Breast epithelium (tissue), 4 donors: ENCODE measurements around the gene TBX6. TPM values are rescaled to one million over a fixed set of nuclear protein-coding genes. Genes with fewer than 3 reads are reported as not detected.

Source experiments
- DNase-seq, 2 donors: peaks; one replicate each; pipeline ENCODE4 v3.0.0-alpha.2; 2019; ENCODE audit warnings: low spot score in 2 of 2
- H3K27ac ChIP-seq, 2 donors: fragments of 200-600 bp; sonication (generic) in 1 of 2; one replicate each; pipeline ENCODE4 v1.5.1; 2016 to 2019; ENCODE audit warnings: mild to moderate bottlenecking in 1 of 2
- H3K27me3 ChIP-seq, 2 donors: fragments of 200-600 bp; sonication (generic) in 1 of 2; one replicate each; pipeline versions ENCODE4 v1.5.1 to v1.6.0; 2017 to 2019; ENCODE audit warnings: control low read depth in 1 of 2, mild to moderate bottlenecking in 1 of 2
- H3K36me3 ChIP-seq: fragments of 200-600 bp; one replicate; pipeline ENCODE4 v1.5.1; 2019
- H3K4me1 ChIP-seq, 2 donors: fragments of 200-600 bp; sonication (generic); one replicate each; pipeline ENCODE4 v1.5.1; 2016 to 2019; ENCODE audit warnings: control low read depth in 1 of 2
- H3K4me3 ChIP-seq, 3 donors: fragments of 200-600 bp; sonication (generic); 1 replicate in 2 of 3; 2 replicates in 1 of 3; pipeline ENCODE4 v1.5.1; 2016 to 2019; ENCODE audit warnings: mild to moderate bottlenecking in 3 of 3, moderate library complexity in 2 of 3
- H3K9me3 ChIP-seq, 2 donors: fragments of 200-600 bp; sonication (generic) in 1 of 2; one replicate each; pipeline ENCODE4 v1.5.1; 2016 to 2019; ENCODE audit warnings: control low read depth in 1 of 2
- POLR2A ChIP-seq: fragments of 450-650 bp; IDR thresholded peaks from one replicate; pipeline ENCODE4 v1.6.1; 2016; ENCODE audit warnings: antibody characterized with exemption, mild to moderate bottlenecking, moderate library complexity
- POLR2AphosphoS5 ChIP-seq, 3 donors: sonication (generic); formaldehyde crosslinking; IDR thresholded peaks; one replicate each; pipeline ENCODE4 v1.6.1; 2017; ENCODE audit warnings: antibody characterized with exemption in 3 of 3
- intact Hi-C: fragments of 100-400 bp; cut with DNase I; formaldehyde crosslinking; loops from one replicate; pipeline ENCODE4 v1.15.1; 2023; ENCODE audit warnings: low total_unique reads
- total RNA-seq, 3 donors: library from RNA; depleted of rRNA; stranded (reverse); fragments of >200 nt; gene quantifications; one replicate each; pipeline ENCODE4 v1.1.0, GENCODE V29; 2016
- TF ChIP-seq, protein P1 (sequence below), 3 donors: fragments of 450-650 bp; IDR thresholded peaks; one replicate each; pipeline ENCODE4 v1.5.1; 2016 to 2017; ENCODE audit warnings: antibody characterized with exemption in 3 of 3, mild to moderate bottlenecking in 3 of 3, moderate library complexity in 3 of 3

The TBX6 gene
- total RNA-seq, 3 donors from 2014 or later = 0.73 to 0.98 (median 0.80) TPM

DNA sequence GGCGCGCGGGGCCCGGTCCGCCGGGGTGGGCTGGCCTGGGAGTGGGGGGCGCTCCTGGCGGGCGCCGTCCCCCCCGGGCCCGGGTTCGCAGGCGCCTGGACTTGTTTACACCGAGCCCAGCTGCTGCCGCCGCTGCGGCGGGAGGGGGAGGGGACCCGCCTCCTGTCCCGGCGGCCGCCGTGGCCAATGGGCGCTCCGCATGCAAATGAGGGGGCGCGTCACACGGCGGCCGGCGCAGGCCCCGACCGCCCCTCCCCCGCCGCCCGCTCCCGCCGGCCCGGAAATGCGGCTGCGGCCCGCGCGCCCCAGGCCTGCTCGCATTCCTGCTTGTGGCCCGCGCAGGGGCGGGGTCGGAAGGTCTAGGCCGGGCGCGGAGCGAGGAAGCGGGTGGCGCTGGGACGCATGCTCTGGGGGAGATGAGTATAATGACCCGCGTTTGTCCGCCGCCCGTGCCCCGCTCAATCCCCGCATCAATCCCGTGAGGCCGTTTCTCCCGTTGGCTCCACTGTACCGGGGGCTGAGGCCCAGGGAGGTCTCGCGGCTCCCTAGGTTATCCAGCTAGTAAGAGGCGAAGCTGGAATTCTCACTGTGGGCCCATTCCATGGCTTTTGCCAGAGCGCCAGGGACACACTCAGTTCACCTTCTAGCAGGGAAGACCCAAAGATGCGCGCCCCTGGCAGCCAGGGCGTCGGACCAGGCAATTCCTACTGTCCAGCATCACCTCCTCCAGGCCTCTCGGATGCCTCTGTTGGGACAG lies 4.6 kb upstream of the TBX6 start, which contains the start of gene YPEL3:
YPEL3 (minus strand) TSS at position 109 of the 757 bp plus-strand sequence. CDS start 731 bp downstream, outside the sequence.
- H3K27ac ChIP-seq = peak within 1 kb of the TSS; percentile 96 to 99
- peaks cover 13 to 17% of the 10 kb centered on the region in 2 donors for H3K4me1 ChIP-seq
- TF ChIP-seq, protein P1, sequence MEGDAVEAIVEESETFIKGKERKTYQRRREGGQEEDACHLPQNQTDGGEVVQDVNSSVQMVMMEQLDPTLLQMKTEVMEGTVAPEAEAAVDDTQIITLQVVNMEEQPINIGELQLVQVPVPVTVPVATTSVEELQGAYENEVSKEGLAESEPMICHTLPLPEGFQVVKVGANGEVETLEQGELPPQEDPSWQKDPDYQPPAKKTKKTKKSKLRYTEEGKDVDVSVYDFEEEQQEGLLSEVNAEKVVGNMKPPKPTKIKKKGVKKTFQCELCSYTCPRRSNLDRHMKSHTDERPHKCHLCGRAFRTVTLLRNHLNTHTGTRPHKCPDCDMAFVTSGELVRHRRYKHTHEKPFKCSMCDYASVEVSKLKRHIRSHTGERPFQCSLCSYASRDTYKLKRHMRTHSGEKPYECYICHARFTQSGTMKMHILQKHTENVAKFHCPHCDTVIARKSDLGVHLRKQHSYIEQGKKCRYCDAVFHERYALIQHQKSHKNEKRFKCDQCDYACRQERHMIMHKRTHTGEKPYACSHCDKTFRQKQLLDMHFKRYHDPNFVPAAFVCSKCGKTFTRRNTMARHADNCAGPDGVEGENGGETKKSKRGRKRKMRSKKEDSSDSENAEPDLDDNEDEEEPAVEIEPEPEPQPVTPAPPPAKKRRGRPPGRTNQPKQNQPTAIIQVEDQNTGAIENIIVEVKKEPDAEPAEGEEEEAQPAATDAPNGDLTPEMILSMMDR (IDR thresholded peaks at IDR 0.05) = no peak
- peak; percentile 65 to 79 (median 69) for TF ChIP-seq POLR2AphosphoS5 (IDR thresholded peaks at IDR 0.05)
- TF ChIP-seq POLR2A = no peak
- DNase-seq = peak; percentile 92 to 95
- H3K27me3 ChIP-seq = no peaks in the 10 kb centered on the region
- intact Hi-C loops = loop anchor here (10.0 kb wide), 1 partner anchor 319 kb away; no protein-coding TSS in a partner anchor
- no peaks in the 10 kb centered on the region for H3K36me3 ChIP-seq
- H3K4me3 ChIP-seq = peak within 1 kb of the TSS; percentile 65 to 100 (median 89)
- H3K9me3 ChIP-seq = no peaks in the 10 kb centered on the region

DNA sequence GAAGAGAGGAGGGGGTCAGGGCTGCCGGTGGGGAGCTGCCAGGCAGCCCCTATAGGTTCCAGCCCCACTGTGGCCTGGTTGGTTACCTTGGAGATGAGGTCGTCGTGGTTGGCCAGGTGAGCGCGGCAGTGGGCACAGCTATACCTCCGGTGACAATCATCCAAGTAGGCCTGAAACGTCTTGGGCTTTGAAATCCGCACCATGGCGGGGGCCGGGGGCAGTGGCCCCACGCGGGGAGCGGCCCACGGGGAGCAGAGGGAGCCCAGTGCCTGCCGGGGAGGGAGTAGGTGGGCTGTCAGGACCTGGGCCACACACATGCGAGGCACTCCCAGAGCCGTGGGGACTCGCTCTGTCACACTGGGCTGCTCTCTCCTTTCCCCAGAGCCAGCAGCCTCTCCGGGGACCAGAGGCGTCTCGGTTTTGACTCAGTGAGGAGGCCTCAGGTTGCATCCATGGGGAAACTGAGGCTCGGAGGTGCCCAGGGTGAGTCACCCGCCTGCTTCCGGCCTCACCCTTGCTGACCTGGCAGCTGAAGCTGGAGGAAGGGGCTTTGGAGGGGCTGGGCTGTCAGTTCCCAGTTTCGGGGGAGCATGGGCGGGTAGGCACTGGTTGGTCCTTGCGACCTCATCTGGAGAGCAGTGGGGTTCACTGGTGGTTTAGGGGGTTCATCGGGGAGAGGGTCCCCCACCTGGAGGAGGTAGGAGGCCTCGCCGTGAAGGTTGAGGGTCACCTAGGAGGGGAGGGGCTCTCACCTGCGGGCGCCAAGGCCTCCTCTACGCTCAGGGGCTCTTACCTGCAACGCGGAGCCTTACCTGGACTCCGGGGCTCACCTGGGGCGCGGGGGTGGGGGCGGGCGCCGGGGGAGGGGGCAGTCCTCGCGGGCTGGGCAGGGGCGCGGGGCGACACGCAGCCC lies 3.7 kb upstream of the TBX6 start:
- intact Hi-C loops = loop anchor here (10.0 kb wide), 1 partner anchor 319 kb away; no protein-coding TSS in a partner anchor
- no peak for DNase-seq
- Histone ChIP-seq H3K27me3 (no peaks in the 10 kb centered on the region), H3K27ac (peak overlapping the region; percentile 96 to 99), H3K4me1 (peaks cover 17% of the 10 kb centered on the region in 2 donors), H3K4me3 (peak overlapping the region; percentile 65 to 100 (median 89)), H3K9me3 (no peaks in the 10 kb centered on the region), H3K36me3 (no peaks in the 10 kb centered on the region)
- no peak for TF ChIP-seq POLR2AphosphoS5 (IDR thresholded peaks at IDR 0.05)
- no peak for TF ChIP-seq POLR2A
- TF ChIP-seq, protein P1 (IDR thresholded peaks at IDR 0.05) = no peak

DNA sequence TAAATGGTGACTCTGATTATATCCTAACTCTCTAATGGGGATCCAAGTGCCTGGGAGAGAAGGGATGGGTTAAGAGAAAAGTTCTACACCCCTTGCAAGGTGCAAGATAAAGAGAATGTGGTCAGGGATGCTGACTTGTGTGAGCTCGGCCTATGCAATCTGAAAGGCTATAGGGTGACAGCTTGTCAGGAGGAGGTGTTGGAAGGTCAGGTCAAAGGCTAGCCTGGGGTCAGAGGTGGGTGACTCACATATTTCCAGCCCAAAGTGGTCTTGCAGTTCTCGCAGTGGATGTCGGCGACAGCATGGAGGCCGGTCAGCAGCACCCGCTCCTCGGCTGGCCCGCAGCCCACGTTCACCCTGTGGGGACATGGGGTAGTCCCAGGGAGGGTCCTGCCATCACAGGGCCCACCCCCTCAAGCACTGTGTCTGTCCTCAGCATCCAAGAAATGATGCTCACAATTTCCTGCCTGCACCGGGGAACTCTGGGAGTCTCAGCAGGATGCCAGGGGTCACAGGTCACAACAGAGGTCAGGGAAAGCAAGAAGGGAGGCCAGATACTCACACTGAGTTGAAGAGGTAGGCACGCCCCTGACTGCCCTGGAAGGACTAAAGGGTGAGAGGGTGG lies 2.9 kb upstream of the TBX6 start:
- intact Hi-C loops = loop anchor here (10.0 kb wide), 1 partner anchor 320 kb away; no protein-coding TSS in a partner anchor
- peak overlapping the region; percentile 65 to 100 (median 89) for H3K4me3 ChIP-seq
- no peaks in the 10 kb centered on the region for H3K9me3 ChIP-seq
- H3K4me1 ChIP-seq = peaks cover 17% of the 10 kb centered on the region in 2 donors
- H3K27me3 ChIP-seq = no peaks in the 10 kb centered on the region
- no peaks in the 10 kb centered on the region for H3K36me3 ChIP-seq
- TF ChIP-seq, protein P1 (IDR thresholded peaks at IDR 0.05) = no peak
- no peak for TF ChIP-seq POLR2A
- TF ChIP-seq POLR2AphosphoS5 (IDR thresholded peaks at IDR 0.05) = no peak
- DNase-seq = no peak
- H3K27ac ChIP-seq = peak overlapping the region; percentile 96 to 99

DNA sequence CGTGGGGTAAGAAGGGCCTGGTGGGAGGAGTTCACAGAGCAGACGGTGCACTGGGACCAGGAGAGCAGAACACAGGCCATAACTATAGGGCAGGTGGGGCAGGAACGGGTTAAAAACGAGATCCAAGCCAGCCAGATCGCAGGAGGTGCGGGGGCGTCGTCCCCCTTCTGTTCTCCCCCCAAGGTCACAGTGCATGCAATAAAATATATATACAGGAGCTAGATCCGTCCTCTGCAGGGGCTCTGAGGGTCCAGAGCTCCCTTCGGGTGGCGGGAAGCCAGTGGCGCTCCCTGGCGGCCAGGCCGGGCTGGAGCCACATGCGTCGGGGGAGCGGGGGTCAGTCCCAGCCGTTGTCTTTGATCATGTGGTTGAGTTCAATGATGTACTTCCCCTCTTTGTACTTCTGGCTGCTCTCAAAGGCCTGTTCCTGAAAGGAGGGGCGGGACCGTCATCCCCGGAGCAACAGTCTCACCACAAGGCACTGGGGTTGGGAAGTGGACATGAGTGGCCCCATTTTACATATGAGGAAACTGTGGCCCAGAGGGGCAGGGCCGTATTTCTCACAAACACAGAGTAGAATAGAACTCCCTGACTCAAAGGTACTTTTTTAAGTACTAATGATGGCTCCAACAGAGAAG lies 768 bp upstream of the TBX6 start:
- peak overlapping the region; percentile 49 to 67 (median 61) for H3K4me3 ChIP-seq
- H3K4me1 ChIP-seq = peaks cover 17% of the 10 kb centered on the region in 2 donors
- intact Hi-C loops = loop anchor here (10.0 kb wide), 1 partner anchor 322 kb away; no protein-coding TSS in a partner anchor
- no peaks in the 10 kb centered on the region for H3K9me3 ChIP-seq
- H3K27me3 ChIP-seq = no peaks in the 10 kb centered on the region
- DNase-seq = no peak
- peak overlapping the region; percentile 79 to 84 for H3K27ac ChIP-seq
- no peaks in the 10 kb centered on the region for H3K36me3 ChIP-seq
- no peak for TF ChIP-seq POLR2A
- TF ChIP-seq POLR2AphosphoS5 (IDR thresholded peaks at IDR 0.05) = peak in 1 of 3 donors; percentile 10
- TF ChIP-seq, protein P1 (IDR thresholded peaks at IDR 0.05) = peak in 1 of 3 donors; percentile 12
